Colonic mucosa (tissue), 4 donors: Measurements from ENCODE around the gene NECAB3. TPM values are rescaled to one million over a fixed set of nuclear protein-coding genes. Genes with fewer than 3 reads are reported as not detected.

Experiments
- DNase-seq: peaks from one replicate; pipeline ENCODE4 v3.0.0-alpha.2; 2020
- H3K27ac ChIP-seq: fragments of 200-600 bp; one replicate; pipeline ENCODE4 v1.8.0; 2021
- H3K27me3 ChIP-seq: fragments of 200-600 bp; one replicate; pipeline ENCODE4 v1.8.0; 2021
- H3K36me3 ChIP-seq: fragments of 200-600 bp; one replicate; pipeline ENCODE4 v1.8.0; 2021
- H3K4me1 ChIP-seq: fragments of 200-600 bp; one replicate; pipeline ENCODE4 v1.8.0; 2021; ENCODE audit warnings: mild to moderate bottlenecking
- H3K4me3 ChIP-seq: fragments of 200-600 bp; one replicate; pipeline ENCODE4 v1.8.0; 2021
- H3K9ac ChIP-seq, 2 donors: one replicate each; pipeline ENCODE4 v1.7.0; 2013; ENCODE audit warnings: control low read depth in 2 of 2, low read depth in 2 of 2, low read length in 2 of 2
- H3K9me3 ChIP-seq: fragments of 200-600 bp; one replicate; pipeline ENCODE4 v1.8.0; 2021
- CTCF ChIP-seq: fragments of 200-600 bp; IDR thresholded peaks from one replicate; pipeline ENCODE4 v1.8.0; 2022; ENCODE audit warnings: antibody characterized with exemption, mild to moderate bottlenecking
- intact Hi-C: fragments of 100-400 bp; cut with DNase I; formaldehyde crosslinking; loops from one replicate; pipeline ENCODE4 v1.14.1; 2022
- total RNA-seq, 2 donors: library from RNA; stranded (reverse); fragmentation: NEBNext Ultra II Directional in 1 of 2; extraction: Animal tissue kit (Norgen Biotek cat#: 25700) in 1 of 2; gene quantifications; one replicate each; pipeline ENCODE4 v1.2.1, GENCODE V29; 2021
- donor health status: healthy.
- donor health status: DM: no; HTN: no; CAD: no.
- donor health status: DM: no; HTN: no; CAD: no.

NECAB3 gene
- total RNA-seq, 2 donors from 2014 or later, result 30.3 to 61.3 TPM

- H3K36me3 ChIP-seq, result no peaks in the 10 kb centered on the region
- no peaks in the 10 kb centered on the region for H3K27me3 ChIP-seq
- H3K9ac ChIP-seq, result peak overlapping the region; percentile 85 to 89
- no peaks in the 10 kb centered on the region for H3K9me3 ChIP-seq
- intact Hi-C loops, result no loop called here
- peak; percentile 86 for DNase-seq
- peak overlapping the region; percentile 55 for H3K4me3 ChIP-seq
- H3K4me1 ChIP-seq, result peaks cover 17% of the 10 kb centered on the region
- TF ChIP-seq CTCF, result no peak
- H3K27ac ChIP-seq, result peak overlapping the region; percentile 74
Observed at GRCh38 chr20:33663161-33664084, 10.8 kb downstream of the NECAB3 start.

GRCh38 chr20:33662172-33662571 lies 12.1 kb downstream of the NECAB3 start, which contains the start of gene C20orf144:
Gene C20orf144 (plus strand): TSS chr20:33662327. CDS start chr20:33662346, 19 bp downstream.
- Histone ChIP-seq H3K36me3 (no peaks in the 10 kb centered on the region), H3K27me3 (no peaks in the 10 kb centered on the region), H3K9ac (peak within 1 kb of the TSS; percentile 85 to 89), H3K27ac (peak within 1 kb of the TSS; percentile 74), H3K4me3 (peak within 1 kb of the TSS; percentile 55), H3K4me1 (peaks cover 8% of the 10 kb centered on the region), H3K9me3 (no peaks in the 10 kb centered on the region)
- no peak for DNase-seq
- intact Hi-C loops, result no loop called here
- no peak for TF ChIP-seq CTCF

GRCh38 chr20:33660685-33661058 lies 13.6 kb downstream of the NECAB3 start:
- Histone ChIP-seq H3K27me3 (no peaks in the 10 kb centered on the region), H3K9ac (peak overlapping the region in 1 of 2 donors; percentile 17), H3K27ac (no peak overlapping the region), H3K4me1 (peaks cover under 1% of the 10 kb centered on the region), H3K36me3 (no peaks in the 10 kb centered on the region), H3K4me3 (no peak overlapping the region), H3K9me3 (no peaks in the 10 kb centered on the region)
- no peak for DNase-seq
- no peak for TF ChIP-seq CTCF
- intact Hi-C loops, result no loop called here

- DNase-seq, result no peak
- H3K27ac ChIP-seq, result no peak overlapping the region
- TF ChIP-seq CTCF, result no peak
- H3K27me3 ChIP-seq, result no peaks in the 10 kb centered on the region
- H3K4me3 ChIP-seq, result no peak overlapping the region
- no peak overlapping the region for H3K9ac ChIP-seq
- H3K9me3 ChIP-seq, result no peaks in the 10 kb centered on the region
- H3K36me3 ChIP-seq, result no peaks in the 10 kb centered on the region
- intact Hi-C loops, result no loop called here
- no peaks in the 10 kb centered on the region for H3K4me1 ChIP-seq
Observed at GRCh38 chr20:33660035-33660684, 14.1 kb downstream of the NECAB3 start.

GRCh38 chr20:33659341-33660034 lies 14.7 kb downstream of the NECAB3 start:
- Histone ChIP-seq H3K36me3 (no peaks in the 10 kb centered on the region), H3K4me1 (no peaks in the 10 kb centered on the region), H3K9me3 (no peaks in the 10 kb centered on the region), H3K4me3 (no peak overlapping the region), H3K9ac (no peak overlapping the region), H3K27ac (no peak overlapping the region), H3K27me3 (no peaks in the 10 kb centered on the region)
- intact Hi-C loops, result no loop called here
- no peak for TF ChIP-seq CTCF
- DNase-seq, result peak; percentile 17
